ENCODE measurements around the gene ARHGEF17. TPM values are rescaled to one million over a fixed set of nuclear protein-coding genes. Genes with fewer than 3 reads are reported as not detected.

Gene ARHGEF17
- total and polyA plus RNA-seq, 2 of the 13 experiments (the other 11 are each of a cell fraction or from before 2014, with no cell fraction given): 10.7 to 28.8 TPM

DNA sequence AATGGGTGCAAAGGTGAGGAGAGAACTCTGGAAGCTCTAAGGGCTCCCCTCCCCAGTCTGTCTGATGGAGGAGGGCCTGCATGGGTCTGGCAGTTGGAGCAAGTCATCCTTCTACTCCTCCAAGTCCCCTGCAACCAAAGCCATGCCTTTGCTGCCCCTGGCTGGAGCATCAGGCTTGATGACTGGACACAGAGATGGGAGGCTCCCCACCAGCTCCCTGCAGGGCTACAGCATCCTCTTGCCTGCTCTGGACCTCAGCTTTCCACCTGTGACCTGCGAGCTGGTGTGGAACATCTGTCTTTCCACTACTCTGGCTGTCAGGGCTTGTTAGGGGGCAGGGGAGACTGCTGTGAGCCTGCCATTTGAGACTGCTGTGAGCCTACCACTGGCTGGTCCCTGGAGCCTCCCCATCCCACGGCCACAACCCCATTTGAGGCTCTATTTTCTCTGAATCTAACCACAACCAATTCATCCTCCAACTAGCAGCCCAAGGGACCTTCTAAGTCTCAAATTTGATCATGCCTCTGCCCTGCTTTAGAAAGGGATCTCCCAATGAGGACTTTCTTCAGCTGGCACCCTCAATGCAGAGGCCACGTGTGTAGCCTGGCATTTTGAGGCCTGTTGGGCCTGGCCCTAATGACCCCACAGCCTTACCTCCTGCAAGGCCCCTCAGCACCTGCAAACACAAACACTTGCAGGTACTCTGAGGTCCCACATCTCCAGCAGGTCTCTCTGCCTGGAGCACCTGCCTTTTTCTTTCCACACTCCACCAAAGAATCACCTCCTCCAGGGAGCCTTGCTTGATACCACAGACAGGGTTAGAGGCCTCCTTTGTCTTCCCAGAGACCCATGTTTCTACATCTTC is 26.0 kb upstream of the ARHGEF17 start:
- Histone ChIP-seq H3K4me3 (replicated peaks in 1 of 3; ENCODE audit: insufficient read depth in 1 of 3, low read depth in 2 of 3, low read length in 3 of 3) (no peak overlapping the region), H3K27me3 (ENCODE audit: control insufficient read depth in 1 of 2, insufficient read depth in 2 of 2, low read length in 2 of 2) (peaks cover 6 to 22% of the 10 kb centered on the region in 2 experiments; a peak in 4 of 5 replicates), H2AFZ (ENCODE audit: low read length) (no peak overlapping the region), H3K9ac (ENCODE audit: insufficient read depth, low read depth, low read length) (no peak overlapping the region), H3K79me2 (ENCODE audit: insufficient read depth, low read length) (no peaks in the 10 kb centered on the region), H4K20me1 (ENCODE audit: insufficient read depth, low read length) (no peaks in the 10 kb centered on the region), H3K27ac (ENCODE audit: extremely low read length, insufficient read depth, low read length) (no peak overlapping the region), H3K4me2 (ENCODE audit: low read depth, low read length) (no peak overlapping the region), H3K4me1 (ENCODE audit: insufficient read depth, low read length) (peaks cover 11% of the 10 kb centered on the region), H3K9me3 (ENCODE audit: low read length) (no peaks in the 10 kb centered on the region), H3K36me3 (replicated peaks in 1 of 2; ENCODE audit: control insufficient read depth in 1 of 2, insufficient read depth in 2 of 2, low read length in 2 of 2) (no peaks in the 10 kb centered on the region)
- ChIA-PET POLR2A (no interaction called here), CTCF (ENCODE audit: low intra/inter-chr PET ratio, low total read pairs) (no interaction called here)
- intact Hi-C loops (cut with micrococcal nuclease; ENCODE audit: unreplicated experiment) (no loop called here), in situ Hi-C loops (cut with HindIII; ENCODE audit: extremely low pct_ligation_motif_present, low pct_unique_long_range_greater_than_20kb) (no loop called here)
- FAIRE-seq (no peak), DNase-seq (ENCODE audit: low spot score) (no peak), ATAC-seq (no peak)
- BruUV-seq (replicated peaks): no TSS peak
- TF ChIP-seq MNT (IDR thresholded peaks at IDR 0.05) (no peak), ZBTB38 (CRISPR knock-in tag; IDR thresholded peaks at IDR 0.05) (no peak), TEAD2 (CRISPR knock-in tag; IDR thresholded peaks at IDR 0.05) (no peak), ZNF441 (CRISPR knock-in tag; IDR thresholded peaks at IDR 0.05; ENCODE audit: borderline replicate concordance) (no peak), HNRNPLL (IDR thresholded peaks at IDR 0.05; ENCODE audit: low read depth, low read length, poor library complexity, severe bottlenecking) (no peak), ZNF432 (CRISPR knock-in tag; IDR thresholded peaks at IDR 0.05; ENCODE audit: borderline replicate concordance) (no peak)
- TF ChIP-seq, protein P1, sequence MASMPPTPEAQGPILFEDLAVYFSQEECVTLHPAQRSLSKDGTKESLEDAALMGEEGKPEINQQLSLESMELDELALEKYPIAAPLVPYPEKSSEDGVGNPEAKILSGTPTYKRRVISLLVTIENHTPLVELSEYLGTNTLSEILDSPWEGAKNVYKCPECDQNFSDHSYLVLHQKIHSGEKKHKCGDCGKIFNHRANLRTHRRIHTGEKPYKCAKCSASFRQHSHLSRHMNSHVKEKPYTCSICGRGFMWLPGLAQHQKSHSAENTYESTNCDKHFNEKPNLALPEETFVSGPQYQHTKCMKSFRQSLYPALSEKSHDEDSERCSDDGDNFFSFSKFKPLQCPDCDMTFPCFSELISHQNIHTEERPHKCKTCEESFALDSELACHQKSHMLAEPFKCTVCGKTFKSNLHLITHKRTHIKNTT (CRISPR knock-in tag; IDR thresholded peaks at IDR 0.05): no peak
- 30% methylated on average over 2 of the region's 3 CpGs for WGBS (ENCODE audit: low lambda C conversion rate)

Data from HepG2 (cell line).